HG02763 (cell line): Measurements from ENCODE around the gene PIP5K1B.

Experiments used
- ATAC-seq: cut with Tn5 transposase; IDR thresholded peaks from one replicate; pipeline ENCODE4 v1.9.1; 2021; ENCODE audit warnings: mild to moderate bottlenecking, moderate library complexity; ENCODE audit not compliant: unreplicated experiment

The PIP5K1B gene

GRCh38 chr9:68896486-68896885, 191.4 kb downstream of the PIP5K1B start:
- no peak for ATAC-seq

DNA sequence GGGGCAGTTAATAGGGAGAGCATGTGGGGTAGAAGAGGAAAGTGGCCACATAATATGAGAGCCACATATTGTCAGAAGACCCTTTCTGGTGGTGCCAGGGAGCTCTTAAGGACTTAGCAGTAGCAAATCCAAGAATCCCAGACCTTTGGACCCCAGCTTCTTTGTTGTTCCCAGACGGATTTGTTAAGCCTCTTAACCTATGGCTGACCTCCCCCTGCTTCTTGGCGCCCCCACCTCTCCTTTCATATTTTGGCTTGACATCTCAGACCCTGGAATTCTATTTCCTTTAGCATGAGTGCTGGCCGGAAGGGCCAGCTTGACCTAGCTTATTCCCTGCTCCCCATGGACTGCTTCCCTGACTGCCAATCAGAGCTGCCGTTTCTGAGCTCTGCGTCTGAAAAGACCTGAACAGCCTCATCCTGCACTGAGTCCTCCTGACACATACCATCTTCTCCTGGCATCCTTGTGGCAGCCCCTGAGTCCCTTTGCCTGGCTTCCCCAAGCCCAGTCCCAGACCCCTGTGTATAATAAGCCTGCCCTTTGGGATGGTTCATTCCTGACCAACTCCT, 192.6 kb downstream of the PIP5K1B start:
- no peak for ATAC-seq

GRCh38 chr9:68898781-68899439, 193.9 kb downstream of the PIP5K1B start:
- no peak for ATAC-seq

DNA sequence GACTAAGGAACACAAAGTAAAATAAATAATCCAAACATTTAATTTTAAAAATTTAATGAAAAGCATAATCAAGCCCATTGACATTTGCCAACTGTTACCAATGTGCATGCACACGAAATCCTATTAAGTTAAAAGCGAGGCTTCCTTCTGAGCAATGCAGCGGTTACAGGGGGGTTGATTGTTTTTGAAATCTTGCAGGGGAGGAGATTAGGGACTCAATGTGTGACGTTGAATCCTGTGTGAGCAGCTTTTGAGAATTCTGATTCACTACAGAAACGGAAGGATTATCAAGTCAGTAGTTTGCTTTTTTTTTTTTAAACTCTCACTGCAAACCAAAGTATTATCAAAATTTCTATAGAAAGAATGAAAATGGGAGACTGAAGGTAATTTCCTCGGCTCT, 199.4 kb downstream of the PIP5K1B start:
- no peak for ATAC-seq

DNA sequence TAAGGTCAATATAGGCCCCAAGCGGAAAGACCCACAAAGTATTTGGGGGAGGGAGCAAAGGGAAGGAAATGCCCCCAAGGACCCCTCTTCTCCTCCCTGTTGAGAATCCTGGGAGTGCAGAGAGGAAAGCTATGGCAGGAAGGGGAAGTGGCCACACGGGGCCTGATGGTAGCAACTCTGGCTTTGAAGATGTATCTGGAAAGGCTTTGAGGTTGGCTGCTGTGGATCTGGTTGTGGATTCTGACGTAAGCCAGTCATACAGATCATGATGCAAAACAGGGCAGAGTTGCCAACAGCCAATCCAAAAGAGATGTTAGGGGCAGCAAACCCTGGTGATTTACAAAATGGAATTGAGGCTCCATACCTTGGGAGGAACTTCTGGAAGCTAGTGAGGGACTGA, 200.1 kb downstream of the PIP5K1B start:
- ATAC-seq: no peak

- ATAC-seq: no peak
Observed at GRCh38 chr9:68907910-68908309, 202.9 kb downstream of the PIP5K1B start.

DNA sequence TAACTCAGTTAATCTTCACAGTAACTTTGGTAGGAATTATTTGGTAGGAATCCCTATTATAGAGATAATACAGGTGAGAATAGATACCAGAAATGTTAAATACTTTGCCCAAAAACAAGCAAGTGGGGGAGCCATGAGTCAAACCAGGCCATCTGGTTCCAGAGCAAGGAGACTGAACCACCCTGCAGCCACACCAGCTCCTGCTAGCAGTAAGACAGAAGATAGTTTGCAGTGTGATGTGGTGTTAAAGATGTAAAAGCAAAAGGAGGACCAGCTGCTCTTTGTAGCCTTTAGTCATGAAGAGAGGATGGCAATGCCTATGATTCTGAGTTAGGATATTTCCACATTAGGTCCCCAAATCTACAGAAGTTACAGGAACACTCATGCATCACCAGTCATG, 207.5 kb downstream of the PIP5K1B start:
- ATAC-seq: no peak

DNA sequence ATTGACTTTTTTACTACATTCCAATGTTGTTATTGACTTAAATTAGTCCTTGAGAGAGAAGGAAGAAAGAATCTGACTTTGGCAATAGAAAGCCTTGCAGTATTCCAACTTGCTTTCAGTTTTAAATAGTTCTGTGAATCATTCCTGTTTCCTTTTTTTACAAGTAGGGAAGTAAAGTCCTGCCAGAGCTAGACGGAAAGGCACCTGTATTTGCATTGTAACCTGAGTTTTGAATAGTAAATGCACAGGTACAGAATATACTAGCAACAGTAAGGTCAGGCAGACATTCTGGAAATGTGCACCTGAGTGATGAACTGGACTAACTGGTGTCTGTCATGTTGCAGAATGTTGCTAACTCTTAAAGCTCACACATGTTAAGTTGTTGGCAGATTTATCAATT, 208.0 kb downstream of the PIP5K1B start:
- ATAC-seq: no peak

GRCh38 chr9:68914751-68915150, 209.7 kb downstream of the PIP5K1B start:
- ATAC-seq: no peak

DNA sequence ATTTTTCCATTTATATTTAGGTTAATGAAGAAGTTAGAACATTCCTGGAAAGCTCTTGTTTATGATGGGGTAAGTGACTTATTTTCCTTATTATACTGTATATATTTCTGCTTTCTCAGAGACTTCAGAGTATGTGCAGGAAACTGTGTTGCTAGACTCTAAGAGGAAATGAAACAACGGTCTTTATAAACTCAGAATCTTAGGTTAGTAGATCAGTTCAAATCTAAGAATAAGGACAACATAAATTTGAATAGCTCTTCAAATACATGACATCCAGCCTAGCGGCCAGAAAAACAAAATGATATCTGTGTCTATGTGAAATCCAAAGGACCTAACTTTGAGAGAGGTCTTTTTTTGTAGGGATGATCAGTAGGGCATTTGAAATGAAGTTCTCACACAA, 214.6 kb downstream of the PIP5K1B start:
- no peak for ATAC-seq

DNA sequence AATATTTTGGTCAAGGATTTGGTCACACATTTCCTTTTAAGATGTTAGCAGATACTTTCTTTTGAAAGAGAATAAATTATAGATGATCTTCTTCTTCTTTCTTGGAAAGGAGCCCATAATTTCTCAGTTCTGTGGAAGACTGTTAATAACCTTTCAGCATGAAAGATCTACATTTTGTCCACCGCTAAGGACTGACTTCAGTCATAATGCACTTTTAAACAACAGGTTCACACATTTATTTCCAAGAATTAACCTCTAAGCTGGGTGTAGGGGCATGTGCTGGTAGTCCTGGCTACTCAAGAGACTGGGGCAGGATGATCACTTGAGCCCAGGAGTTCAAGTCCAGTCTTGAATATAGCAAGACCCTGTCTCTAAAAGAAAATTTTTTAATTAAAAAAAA, 215.9 kb downstream of the PIP5K1B start:
- no peak for ATAC-seq

DNA sequence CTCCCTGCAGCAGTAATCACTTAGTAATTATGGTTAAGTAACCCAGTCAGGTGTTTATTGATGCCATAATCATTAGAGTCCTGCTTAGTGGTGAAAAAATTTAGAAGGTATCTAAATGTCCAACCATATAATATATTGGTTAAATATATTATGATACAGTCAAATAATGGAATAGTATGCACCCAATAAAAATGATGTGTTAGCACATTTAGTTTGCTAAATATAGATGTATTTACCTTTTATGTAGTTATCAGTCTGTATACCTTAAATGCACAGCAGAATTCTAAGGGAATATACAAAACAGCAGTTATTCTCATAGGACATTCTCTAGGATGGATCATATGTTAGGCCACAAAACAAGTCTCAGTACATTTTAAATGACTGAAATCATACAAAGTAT, 218.4 kb downstream of the PIP5K1B start:
- no peak for ATAC-seq

- no peak for ATAC-seq
Observed at GRCh38 chr9:68925175-68925574, 220.1 kb downstream of the PIP5K1B start.

DNA sequence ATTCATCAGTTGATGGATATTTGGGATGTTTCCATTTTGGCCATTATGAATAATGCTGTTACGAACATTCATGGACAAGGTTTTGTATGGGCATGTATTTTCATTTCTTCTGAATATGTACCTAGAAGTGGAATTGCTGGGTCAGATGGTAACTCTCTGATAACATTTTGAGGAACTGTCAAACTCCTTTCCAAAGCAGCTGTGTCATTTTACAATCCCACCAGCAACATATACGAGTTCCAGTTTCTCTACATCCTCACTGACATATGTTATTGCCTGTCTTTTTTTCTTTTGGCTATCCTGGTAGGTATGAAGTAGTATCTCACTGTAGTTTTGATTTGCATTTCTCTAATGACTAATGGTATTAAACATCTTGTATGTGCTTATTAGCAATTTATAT, 222.1 kb downstream of the PIP5K1B start:
- no peak for ATAC-seq

DNA sequence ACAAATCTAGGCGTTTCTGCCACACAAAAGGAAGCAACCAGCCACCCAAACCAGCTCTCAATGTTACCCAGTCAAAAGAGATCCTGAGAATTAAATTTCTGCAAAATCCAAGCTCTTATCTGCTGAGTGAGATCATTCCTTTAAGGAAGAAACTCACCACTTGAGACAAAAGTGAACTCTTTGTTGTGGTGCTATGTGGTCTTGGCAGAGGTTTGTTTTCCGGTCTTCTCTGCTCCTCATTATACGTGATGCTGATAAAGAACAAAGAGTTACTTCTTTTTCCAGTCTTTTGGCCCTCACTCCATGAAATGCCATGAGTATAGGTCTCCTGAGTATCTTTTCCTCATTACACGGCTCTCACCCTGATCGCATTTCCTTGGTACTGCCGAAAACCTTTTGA, 226.8 kb downstream of the PIP5K1B start:
- no peak for ATAC-seq

DNA sequence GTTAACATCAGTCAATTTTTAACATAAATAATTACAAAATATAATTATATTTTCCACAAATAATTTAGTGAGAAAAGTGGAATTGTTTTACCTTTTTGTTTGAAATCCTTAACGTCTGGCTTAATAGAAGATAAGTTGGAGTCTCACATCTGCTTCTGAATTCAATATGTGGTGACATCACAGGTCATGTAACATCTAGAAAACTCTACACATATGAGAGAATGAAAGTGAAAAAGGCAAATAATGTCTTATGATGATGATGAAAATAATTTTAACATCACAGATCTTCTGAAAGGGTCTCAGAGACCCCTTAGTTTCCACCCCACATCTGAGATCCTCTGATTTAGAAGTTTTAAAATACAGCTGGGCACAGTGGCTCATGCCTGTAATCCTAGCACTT, 227.4 kb downstream of the PIP5K1B start:
- no peak for ATAC-seq

- ATAC-seq: peak; percentile 95
Observed at GRCh38 chr9:68933434-68934328, 228.6 kb downstream of the PIP5K1B start.

- no peak for ATAC-seq
Observed at GRCh38 chr9:68934329-68934644, 229.2 kb downstream of the PIP5K1B start.

GRCh38 chr9:68940573-68940972, 235.5 kb downstream of the PIP5K1B start:
- ATAC-seq: no peak

DNA sequence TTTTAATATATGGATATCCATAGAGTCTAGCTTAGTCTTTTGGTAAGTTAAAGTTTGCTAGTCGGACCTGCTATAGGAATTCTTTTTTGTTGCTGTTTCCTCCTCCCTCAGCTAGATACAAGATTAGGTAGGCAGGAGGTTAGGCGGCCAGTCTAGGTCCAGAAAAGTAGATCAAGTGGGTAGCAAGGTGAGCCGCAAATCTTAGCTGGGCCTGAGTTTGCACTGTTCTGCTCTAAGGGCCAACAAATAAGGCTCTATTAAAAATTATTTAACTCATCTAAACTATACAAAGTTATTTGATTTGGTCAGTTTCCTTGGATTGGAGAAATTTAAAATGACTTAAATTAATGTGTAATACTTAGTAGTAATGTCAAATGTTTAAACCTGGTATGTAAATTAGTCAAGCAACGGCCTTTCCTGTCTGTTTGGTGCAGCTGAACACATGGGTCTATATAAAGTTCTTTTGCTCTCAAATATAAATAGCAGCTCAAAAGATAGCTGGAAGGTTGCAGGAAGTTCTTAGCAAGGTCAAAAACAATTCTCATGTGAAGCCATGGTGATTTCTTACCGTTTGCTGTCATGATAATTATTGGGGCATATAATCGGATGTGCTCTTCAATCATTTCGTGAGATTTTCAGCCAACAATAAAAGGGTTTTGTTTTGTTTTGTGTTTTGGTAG, 236.9 kb downstream of the PIP5K1B start:
- no peak for ATAC-seq

DNA sequence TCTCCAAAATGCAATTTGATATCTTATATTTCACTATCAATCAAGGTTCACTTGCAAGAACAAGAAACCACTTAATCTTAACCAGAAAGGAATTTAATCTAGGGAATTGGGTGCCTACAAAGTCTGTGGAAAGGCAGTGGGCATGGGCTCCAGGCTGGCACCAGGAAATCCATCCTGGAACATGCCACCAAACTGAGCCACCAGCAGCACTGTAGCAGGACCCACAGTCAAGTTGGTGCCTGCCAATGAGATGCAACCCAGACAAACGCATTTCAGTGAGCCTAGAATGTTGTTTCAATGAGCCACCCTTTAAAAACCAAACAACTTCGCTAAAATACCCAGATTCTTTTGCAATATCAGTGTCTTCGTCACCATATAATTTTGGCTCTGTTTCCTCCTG, 237.8 kb downstream of the PIP5K1B start:
- ATAC-seq: no peak

DNA sequence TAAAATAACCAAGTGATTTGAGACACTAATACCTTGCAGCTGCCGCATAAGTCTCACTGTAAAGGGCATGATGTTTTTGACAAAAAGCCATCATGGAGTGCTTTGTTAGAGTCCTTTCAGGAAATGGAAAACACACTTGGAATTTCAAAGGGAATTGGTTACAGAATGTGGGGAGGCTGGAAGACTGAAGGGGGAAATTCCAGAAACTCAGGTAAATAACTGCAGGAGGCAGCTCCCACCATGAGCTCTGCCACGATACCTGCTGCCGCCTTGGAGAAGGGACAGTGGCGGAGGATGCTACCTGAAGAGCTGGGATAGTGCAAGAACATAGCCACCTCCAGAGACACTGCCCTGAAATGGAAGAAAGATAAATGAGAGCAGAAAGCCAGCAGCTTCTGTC, 242.0 kb downstream of the PIP5K1B start:
- ATAC-seq: no peak
